ENCODE data around the gene GLP2R. TPM values are rescaled to one million over a fixed set of nuclear protein-coding genes. Genes with fewer than 3 reads are reported as not detected.

The GLP2R gene
- total RNA-seq, 1 donor from 2014 or later = not detected

DNA sequence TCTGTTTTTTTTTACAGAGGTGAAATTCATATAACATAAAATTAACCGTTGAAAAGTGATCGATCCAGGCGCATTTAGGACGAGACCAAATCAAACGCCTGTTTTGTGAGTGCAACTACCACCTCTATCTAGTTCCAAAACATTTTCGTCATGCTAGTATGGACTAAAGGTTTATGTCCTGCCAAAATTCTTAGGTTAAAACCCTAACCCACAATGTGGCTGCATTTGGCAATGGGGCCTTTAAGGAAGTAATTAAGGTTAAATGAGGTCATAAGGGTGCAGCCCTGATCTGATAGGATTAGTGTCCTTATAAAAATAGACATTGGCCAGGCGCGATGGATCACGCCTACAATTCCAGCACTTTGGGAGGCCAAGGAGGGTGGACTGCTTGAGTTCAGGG is 112.2 kb downstream of the GLP2R start:
- Mint-ChIP-seq H3K9me3 (no peaks in the 10 kb centered on the region), H3K27ac (no peak overlapping the region), H3K36me3 (ENCODE audit: low read depth) (no peaks in the 10 kb centered on the region), H3K27me3 (no peaks in the 10 kb centered on the region), H3K4me3 (no peak overlapping the region), H3K4me1 (no peaks in the 10 kb centered on the region)
- no peak for DNase-seq
- intact Hi-C loops (cut with micrococcal nuclease) = no loop called here

DNA sequence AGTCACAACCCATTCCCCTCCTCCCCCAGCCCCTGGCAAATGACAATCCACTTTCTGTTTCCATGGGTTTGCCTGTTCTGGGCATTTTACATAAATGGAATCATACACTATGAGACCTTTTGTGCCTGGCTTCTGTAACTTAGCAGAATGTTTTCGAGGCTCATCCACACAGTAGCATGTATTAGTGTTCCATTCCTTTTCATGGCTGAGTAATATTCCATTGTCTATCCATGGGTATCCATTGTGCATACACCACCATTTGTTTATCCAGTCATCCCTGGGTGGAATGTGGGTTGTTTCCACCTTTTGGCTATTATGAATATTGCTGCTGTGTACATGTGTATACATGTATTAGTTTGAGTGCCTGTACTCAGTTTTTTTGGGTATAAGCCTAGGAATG is 113.0 kb downstream of the GLP2R start:
- Mint-ChIP-seq H3K4me3 (no peak overlapping the region), H3K4me1 (no peaks in the 10 kb centered on the region), H3K27me3 (no peaks in the 10 kb centered on the region), H3K36me3 (ENCODE audit: low read depth) (no peaks in the 10 kb centered on the region), H3K27ac (no peak overlapping the region), H3K9me3 (no peaks in the 10 kb centered on the region)
- intact Hi-C loops (cut with micrococcal nuclease) = no loop called here
- no peak for DNase-seq

GRCh38 chr17:9940841-9941240 is 115.1 kb downstream of the GLP2R start:
- intact Hi-C loops (cut with micrococcal nuclease) = no loop called here
- Mint-ChIP-seq H3K27me3 (no peaks in the 10 kb centered on the region), H3K4me1 (no peaks in the 10 kb centered on the region), H3K9me3 (no peaks in the 10 kb centered on the region), H3K27ac (no peak overlapping the region), H3K36me3 (ENCODE audit: low read depth) (no peaks in the 10 kb centered on the region), H3K4me3 (no peak overlapping the region)
- DNase-seq = no peak

DNA sequence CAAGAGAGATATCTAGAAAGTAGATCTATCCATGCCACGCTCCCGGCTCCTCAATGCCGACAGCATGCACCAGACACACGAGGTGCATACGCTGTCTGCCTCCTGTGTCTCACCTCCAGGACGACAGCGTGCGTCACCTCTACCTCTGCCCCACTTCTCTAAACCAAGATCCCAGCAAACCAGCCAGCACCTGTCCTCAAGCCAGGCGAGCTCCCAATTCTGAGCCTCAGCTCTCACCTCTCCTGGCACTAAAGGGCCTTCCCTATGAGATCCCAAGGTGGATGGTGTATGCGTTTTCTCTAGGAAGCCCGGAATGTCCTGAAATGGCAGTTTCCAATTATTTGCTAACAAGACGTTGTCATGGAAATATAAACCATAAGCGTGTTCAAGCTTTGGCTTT is 115.6 kb downstream of the GLP2R start:
- no peak overlapping the region for H3K4me3 Mint-ChIP-seq
- DNase-seq = no peak
- H3K4me1 Mint-ChIP-seq = no peaks in the 10 kb centered on the region
- H3K9me3 Mint-ChIP-seq = no peaks in the 10 kb centered on the region
- intact Hi-C loops (cut with micrococcal nuclease) = no loop called here
- no peaks in the 10 kb centered on the region for H3K27me3 Mint-ChIP-seq
- no peaks in the 10 kb centered on the region for H3K36me3 Mint-ChIP-seq (ENCODE audit: low read depth)
- no peak overlapping the region for H3K27ac Mint-ChIP-seq

Other genes starting within 250 kb of the GLP2R start
- gene CFAP52, start 249.3 kb upstream of the GLP2R start, total RNA-seq = not detected in 2 replicates
- gene USP43, start 180.4 kb upstream of the GLP2R start, total RNA-seq = 0.05 TPM in 1 of 2 replicates, not detected in the other
- gene DHRS7C, start 34.3 kb upstream of the GLP2R start, total RNA-seq = not detected in 2 replicates
- gene GSG1L2, start 3.8 kb upstream of the GLP2R start, total RNA-seq = not detected in 2 replicates
- gene RCVRN, start 79.3 kb downstream of the GLP2R start, total RNA-seq = not detected in 2 replicates

Measured in activated CD4-positive, alpha-beta T cell treated with anti-CD3 and anti-CD28 coated beads, Interleukin-2, amount 10 ng/mL, durations not matched to agents 24 days and 14 days (primary cell).